ENCODE results near the gene BRD7.

GRCh38 chr16:50293994-50294855, 74.6 kb downstream of the BRD7 start:
- no peak for TF ChIP-seq POLR2AphosphoS5 (IDR thresholded peaks at IDR 0.05)
- no peak for TF ChIP-seq POLR2A (IDR thresholded peaks at IDR 0.05)

Data from transverse colon (tissue), 3 donors.